Measurements from ENCODE around the gene RAB27A.

DNA sequence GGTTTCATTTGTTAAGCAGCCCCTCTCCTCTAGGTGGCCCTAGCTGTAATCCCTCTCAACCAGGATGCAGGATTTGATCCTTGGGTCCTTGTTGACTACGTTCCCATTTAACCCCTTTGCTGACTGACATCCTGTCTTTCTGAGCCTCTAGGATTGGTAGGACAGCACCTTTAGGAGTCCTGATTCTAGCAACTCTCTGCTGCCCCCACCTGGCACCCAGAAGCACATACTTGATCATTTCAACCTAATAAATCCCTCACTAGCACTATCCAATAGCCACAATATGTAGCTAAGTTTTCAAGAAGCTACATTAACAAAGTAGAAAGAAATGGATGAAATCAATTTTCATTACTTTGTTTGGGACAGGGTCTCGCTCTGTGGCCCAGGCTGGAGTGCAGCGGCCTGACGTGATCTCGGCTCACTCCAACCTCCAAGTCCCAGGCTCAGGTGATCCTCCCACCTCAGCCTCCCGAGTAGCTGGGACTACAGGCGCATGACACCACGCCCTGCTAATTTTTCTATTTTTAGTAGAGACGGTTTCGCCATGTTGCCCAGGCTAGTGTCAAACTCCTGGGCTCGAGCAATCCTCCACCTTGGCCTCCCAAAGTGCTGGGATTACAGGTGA, 121.2 kb downstream of the RAB27A start:
- TF ChIP-seq, protein P1, sequence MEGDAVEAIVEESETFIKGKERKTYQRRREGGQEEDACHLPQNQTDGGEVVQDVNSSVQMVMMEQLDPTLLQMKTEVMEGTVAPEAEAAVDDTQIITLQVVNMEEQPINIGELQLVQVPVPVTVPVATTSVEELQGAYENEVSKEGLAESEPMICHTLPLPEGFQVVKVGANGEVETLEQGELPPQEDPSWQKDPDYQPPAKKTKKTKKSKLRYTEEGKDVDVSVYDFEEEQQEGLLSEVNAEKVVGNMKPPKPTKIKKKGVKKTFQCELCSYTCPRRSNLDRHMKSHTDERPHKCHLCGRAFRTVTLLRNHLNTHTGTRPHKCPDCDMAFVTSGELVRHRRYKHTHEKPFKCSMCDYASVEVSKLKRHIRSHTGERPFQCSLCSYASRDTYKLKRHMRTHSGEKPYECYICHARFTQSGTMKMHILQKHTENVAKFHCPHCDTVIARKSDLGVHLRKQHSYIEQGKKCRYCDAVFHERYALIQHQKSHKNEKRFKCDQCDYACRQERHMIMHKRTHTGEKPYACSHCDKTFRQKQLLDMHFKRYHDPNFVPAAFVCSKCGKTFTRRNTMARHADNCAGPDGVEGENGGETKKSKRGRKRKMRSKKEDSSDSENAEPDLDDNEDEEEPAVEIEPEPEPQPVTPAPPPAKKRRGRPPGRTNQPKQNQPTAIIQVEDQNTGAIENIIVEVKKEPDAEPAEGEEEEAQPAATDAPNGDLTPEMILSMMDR (IDR thresholded peaks at IDR 0.05): peak; percentile 36 to 58 (median 45)
- TF ChIP-seq POLR2A (IDR thresholded peaks at IDR 0.05): no peak
- TF ChIP-seq EP300 (IDR thresholded peaks at IDR 0.05): no peak

Data from tibial nerve (tissue), 4 donors.